Neutrophil (primary cell): ENCODE measurements around the gene ADGRD1.

Experiments used
- H3K27ac ChIP-seq: fragments of 200-600 bp; sonication (generic); 2 replicates; pipeline ENCODE4 v1.5.1; 2016; ENCODE audit warnings: mild to moderate bottlenecking, moderate library complexity
- H3K27me3 ChIP-seq: fragments of 200-600 bp; sonication (generic); 2 replicates; pipeline ENCODE4 v1.6.0; 2016; ENCODE audit warnings: mild to moderate bottlenecking
- H3K36me3 ChIP-seq: fragments of 200-600 bp; sonication (generic); 2 replicates; pipeline ENCODE4 v1.5.1; 2017
- H3K4me1 ChIP-seq, 2 experiments: fragments of 200-600 bp in 1 of 2; sonication (generic) in 1 of 2; 1 replicate in 1 of 2; 2 replicates in 1 of 2; pipeline versions ENCODE4 v1.5.1 to v1.6.1; 2013 to 2016; ENCODE audit warnings: low read depth in 1 of 2, low read length in 1 of 2, mild to moderate bottlenecking in 1 of 2, moderate library complexity in 1 of 2; ENCODE audit not compliant: control insufficient read depth in 1 of 2, insufficient read depth in 1 of 2
- H3K4me3 ChIP-seq, 2 experiments: fragments of 200-600 bp in 1 of 2; sonication (generic) in 1 of 2; 1 replicate in 1 of 2; 2 replicates in 1 of 2; pipeline ENCODE4 v1.5.1; 2013 to 2016; ENCODE audit warnings: low read depth in 1 of 2, low read length in 1 of 2, mild to moderate bottlenecking in 1 of 2, moderate library complexity in 1 of 2
- H3K9me3 ChIP-seq: fragments of 200-600 bp; sonication (generic); 2 replicates; pipeline ENCODE4 v1.5.1; 2016
- CTCF ChIP-seq: fragments of 200-600 bp; sonication (generic); IDR thresholded peaks from 2 replicates; pipeline ENCODE4 v1.5.1; 2016; ENCODE audit warnings: antibody characterized with exemption

Gene ADGRD1

GRCh38 chr12:131163189-131163738 is 209.6 kb downstream of the ADGRD1 start:
- H3K4me1 ChIP-seq: no peaks in the 10 kb centered on the region
- H3K27ac ChIP-seq: no peak overlapping the region
- no peaks in the 10 kb centered on the region for H3K9me3 ChIP-seq
- no peak for TF ChIP-seq CTCF
- no peaks in the 10 kb centered on the region for H3K27me3 ChIP-seq
- H3K4me3 ChIP-seq: no peak overlapping the region
- H3K36me3 ChIP-seq: no peaks in the 10 kb centered on the region

- H3K4me1 ChIP-seq: no peaks in the 10 kb centered on the region
- TF ChIP-seq CTCF: no peak
- no peak overlapping the region for H3K4me3 ChIP-seq
- H3K27ac ChIP-seq: no peak overlapping the region
- no peaks in the 10 kb centered on the region for H3K9me3 ChIP-seq
- H3K36me3 ChIP-seq: no peaks in the 10 kb centered on the region
- H3K27me3 ChIP-seq: no peaks in the 10 kb centered on the region
These were observed 210.6 kb downstream of the ADGRD1 start for GRCh38 chr12:131164096-131164872.

- H3K9me3 ChIP-seq: no peaks in the 10 kb centered on the region
- H3K4me1 ChIP-seq: no peaks in the 10 kb centered on the region
- no peak overlapping the region for H3K27ac ChIP-seq
- no peak overlapping the region for H3K4me3 ChIP-seq
- no peaks in the 10 kb centered on the region for H3K27me3 ChIP-seq
- H3K36me3 ChIP-seq: no peaks in the 10 kb centered on the region
- no peak for TF ChIP-seq CTCF
These were observed 213.0 kb downstream of the ADGRD1 start for GRCh38 chr12:131166717-131167116.

GRCh38 chr12:131167334-131167733 is 213.6 kb downstream of the ADGRD1 start:
- TF ChIP-seq CTCF: no peak
- H3K4me1 ChIP-seq: no peaks in the 10 kb centered on the region
- H3K4me3 ChIP-seq: no peak overlapping the region
- H3K27me3 ChIP-seq: no peaks in the 10 kb centered on the region
- H3K27ac ChIP-seq: no peak overlapping the region
- H3K36me3 ChIP-seq: no peaks in the 10 kb centered on the region
- H3K9me3 ChIP-seq: no peaks in the 10 kb centered on the region

GRCh38 chr12:131171029-131171428 is 217.3 kb downstream of the ADGRD1 start:
- Histone ChIP-seq H3K4me1 (no peaks in the 10 kb centered on the region), H3K9me3 (no peaks in the 10 kb centered on the region), H3K36me3 (no peaks in the 10 kb centered on the region), H3K27me3 (no peaks in the 10 kb centered on the region), H3K27ac (no peak overlapping the region), H3K4me3 (no peak overlapping the region)
- TF ChIP-seq CTCF: no peak
